Adrenal gland (tissue), 5 donors: ENCODE results near the gene ADAMTSL5.

Experiments
- POLR2A ChIP-seq, 2 donors: fragments of 450-650 bp; IDR thresholded peaks; one replicate each; pipeline ENCODE4 v1.6.1; 2017; ENCODE audit warnings: antibody characterized with exemption in 2 of 2, mild to moderate bottlenecking in 2 of 2, moderate library complexity in 1 of 2
- TF ChIP-seq, protein P1 (sequence below), 6 experiments: fragments of 450-650 bp in 4 of 6; fragments of 200-600 bp in 2 of 6; sonication (generic) in 1 of 6; IDR thresholded peaks; 1 replicate in 5 of 6; 2 replicates in 1 of 6; pipeline versions ENCODE4 v1.5.1 to v1.8.0; 2016 to 2021; ENCODE audit warnings: antibody characterized with exemption in 6 of 6, mild to moderate bottlenecking in 2 of 6, moderate library complexity in 1 of 6
- donor health status: DM: no; HTN: no; CAD: no.

DNA sequence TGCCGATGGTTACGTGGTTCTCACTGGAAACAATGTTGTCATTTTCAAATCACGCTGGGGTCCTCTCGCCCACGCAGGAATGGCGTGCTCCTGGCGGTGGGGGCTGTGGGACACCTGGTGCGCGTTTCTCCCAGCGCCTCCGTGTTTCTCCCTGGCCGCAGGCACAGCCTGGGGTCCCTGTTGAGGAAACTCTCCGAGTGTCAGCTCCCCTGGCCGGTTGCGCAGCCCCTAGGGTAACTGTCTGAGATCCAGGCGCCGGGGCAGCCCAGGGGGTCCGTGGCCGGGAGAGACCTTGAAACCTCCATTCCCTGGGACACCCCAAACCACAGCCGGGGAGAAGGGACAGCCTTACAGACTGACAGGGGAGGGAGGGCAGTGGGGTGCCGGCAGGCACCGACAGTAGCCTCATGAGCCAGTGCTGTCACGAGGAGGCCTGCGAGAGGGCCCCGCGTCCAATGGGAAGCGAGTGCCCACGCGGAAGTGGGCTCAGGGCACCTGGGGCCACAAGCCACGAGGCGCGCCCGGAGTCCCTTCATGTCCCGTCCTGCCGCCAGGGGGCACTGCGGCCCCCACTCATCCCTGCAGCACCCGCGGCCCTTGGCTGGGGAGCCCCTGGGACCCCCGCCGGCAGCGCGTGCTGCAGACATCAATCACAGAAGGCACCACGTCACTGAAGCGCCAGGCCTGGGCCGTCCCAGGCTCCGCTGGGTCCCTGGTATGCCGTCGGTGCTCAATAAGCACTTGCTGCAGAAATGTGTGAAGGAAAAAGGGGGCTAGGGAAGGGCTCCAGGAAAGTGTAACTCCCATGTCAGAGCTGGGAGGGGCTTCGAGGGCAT, 9.5 kb downstream of the ADAMTSL5 start:
- TF ChIP-seq, protein P1, sequence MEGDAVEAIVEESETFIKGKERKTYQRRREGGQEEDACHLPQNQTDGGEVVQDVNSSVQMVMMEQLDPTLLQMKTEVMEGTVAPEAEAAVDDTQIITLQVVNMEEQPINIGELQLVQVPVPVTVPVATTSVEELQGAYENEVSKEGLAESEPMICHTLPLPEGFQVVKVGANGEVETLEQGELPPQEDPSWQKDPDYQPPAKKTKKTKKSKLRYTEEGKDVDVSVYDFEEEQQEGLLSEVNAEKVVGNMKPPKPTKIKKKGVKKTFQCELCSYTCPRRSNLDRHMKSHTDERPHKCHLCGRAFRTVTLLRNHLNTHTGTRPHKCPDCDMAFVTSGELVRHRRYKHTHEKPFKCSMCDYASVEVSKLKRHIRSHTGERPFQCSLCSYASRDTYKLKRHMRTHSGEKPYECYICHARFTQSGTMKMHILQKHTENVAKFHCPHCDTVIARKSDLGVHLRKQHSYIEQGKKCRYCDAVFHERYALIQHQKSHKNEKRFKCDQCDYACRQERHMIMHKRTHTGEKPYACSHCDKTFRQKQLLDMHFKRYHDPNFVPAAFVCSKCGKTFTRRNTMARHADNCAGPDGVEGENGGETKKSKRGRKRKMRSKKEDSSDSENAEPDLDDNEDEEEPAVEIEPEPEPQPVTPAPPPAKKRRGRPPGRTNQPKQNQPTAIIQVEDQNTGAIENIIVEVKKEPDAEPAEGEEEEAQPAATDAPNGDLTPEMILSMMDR (IDR thresholded peaks at IDR 0.05), result peak; percentile 33 to 70 (median 56)
- TF ChIP-seq POLR2A (IDR thresholded peaks at IDR 0.05), result no peak
